H1 (cell line): ENCODE measurements around the gene ALDH1L2. TPM values are rescaled to one million over a fixed set of nuclear protein-coding genes. Genes with fewer than 3 reads are reported as not detected.
"Not testable (repeated sequence)": the region's sequence is repeated elsewhere in the genome, so short reads cannot be mapped to it uniquely, and the experiment has no call there.

ENCODE experiments used
- CTCF ChIA-PET: fragments of 300-600 bp; sonication (Branson Sonifier 250); formaldehyde crosslinking; loops from one replicate; lab custom pipeline; 2021; ENCODE audit not compliant: partially characterized antibody; lab: Charles Lee
- POLR2A ChIA-PET: fragments of 300-600 bp; sonication (Branson Sonifier 250); formaldehyde crosslinking; loops from one replicate; lab custom pipeline; 2021; ENCODE audit warnings: inconsistent platforms; ENCODE audit not compliant: partially characterized antibody; lab: Charles Lee
- DNase-seq, 2 experiments: peaks; one replicate each; pipeline versions ENCODE4 v3.0.0 to v3.0.0-alpha.2; 2010 to 2022; ENCODE audit warnings: low spot score in 2 of 2, low read depth in 1 of 2, mixed read lengths in 1 of 2
- FAIRE-seq: peaks from 2 replicates; lab custom pipeline; 2011; peaks lifted over from hg19 to GRCh38; lab: Jason Lieb, UNC
- H2AFZ ChIP-seq: 2 replicates; pipeline ENCODE4 v1.8.1; 2012; ENCODE audit warnings: low read length, inconsistent platforms
- H2AK5ac ChIP-seq: 2 replicates; pipeline ENCODE4 v1.6.1; 2013; ENCODE audit warnings: low read depth, low read length
- H2BK120ac ChIP-seq: replicated peaks from 2 replicates; pipeline ENCODE3; 2013; ENCODE audit warnings: low read depth, low read length, inconsistent platforms
- H2BK12ac ChIP-seq: 2 replicates; pipeline ENCODE4 v1.6.1; 2013; ENCODE audit warnings: low read depth, low read length
- H2BK15ac ChIP-seq: 2 replicates; pipeline ENCODE4 v1.6.1; 2013; ENCODE audit warnings: low read length
- H2BK20ac ChIP-seq: 2 replicates; pipeline ENCODE4 v1.6.1; 2013; ENCODE audit warnings: low read length
- H2BK5ac ChIP-seq: 2 replicates; pipeline ENCODE4 v1.6.1; 2013; ENCODE audit warnings: low read depth, low read length
- H3K14ac ChIP-seq: 2 replicates; pipeline ENCODE4 v1.6.1; 2013; ENCODE audit warnings: inconsistent platforms; ENCODE audit not compliant: insufficient read length
- H3K18ac ChIP-seq: 2 replicates; pipeline ENCODE4 v1.6.1; 2013; ENCODE audit warnings: low read length; ENCODE audit errors: extremely low read depth
- H3K23ac ChIP-seq: 2 replicates; pipeline ENCODE4 v1.6.1; 2013; ENCODE audit warnings: inconsistent platforms; ENCODE audit not compliant: insufficient read length
- H3K23me2 ChIP-seq: 2 replicates; pipeline ENCODE4 v1.6.1; 2013; ENCODE audit warnings: low read depth, low read length
- H3K27ac ChIP-seq: 2 replicates; pipeline ENCODE4 v1.6.1; 2011; ENCODE audit warnings: low read depth, low read length, inconsistent platforms
- H3K27me3 ChIP-seq, 4 experiments: replicated peaks in 1 of 4; 1 replicate in 1 of 4; 2 replicates in 3 of 4; pipeline versions ENCODE4 v1.6.1 to v1.8.1; 2011 to 2013; ENCODE audit warnings: low read length in 3 of 4, mild to moderate bottlenecking in 3 of 4, inconsistent platforms in 2 of 4, mixed read lengths in 2 of 4, moderate library complexity in 1 of 4; ENCODE audit not compliant: control insufficient read depth in 3 of 4, insufficient read depth in 3 of 4; ENCODE audit errors: extremely low read depth in 1 of 4
- H3K36me3 ChIP-seq, 4 experiments: 2 replicates each; pipeline versions ENCODE4 v1.6.1 to v1.8.1; 2011 to 2013; ENCODE audit warnings: mild to moderate bottlenecking in 4 of 4, low read length in 3 of 4, moderate library complexity in 2 of 4, control low read depth in 1 of 4, inconsistent platforms in 1 of 4; ENCODE audit not compliant: insufficient read depth in 4 of 4, control insufficient read depth in 2 of 4
- H3K4ac ChIP-seq: replicated peaks from 2 replicates; pipeline ENCODE3; 2013; ENCODE audit warnings: low read length, low read depth, mixed read lengths, inconsistent platforms; ENCODE audit not compliant: insufficient read length
- H3K4me1 ChIP-seq, 4 experiments: replicated peaks in 1 of 4; 1 replicate in 1 of 4; 2 replicates in 3 of 4; pipeline versions ENCODE4 v1.6.1 to v1.8.1; 2011 to 2013; ENCODE audit warnings: low read length in 3 of 4, inconsistent platforms in 2 of 4, mixed read lengths in 1 of 4; ENCODE audit not compliant: insufficient read depth in 4 of 4, control insufficient read depth in 3 of 4
- H3K4me2 ChIP-seq, 2 experiments: 2 replicates each; pipeline versions ENCODE4 v1.6.1 to v1.8.1; 2011 to 2013; ENCODE audit warnings: low read depth in 2 of 2, low read length in 2 of 2, control low read depth in 1 of 2, inconsistent platforms in 1 of 2, mild to moderate bottlenecking in 1 of 2; ENCODE audit not compliant: insufficient read depth in 1 of 2
- H3K4me3 ChIP-seq, 4 experiments: fragments of 200-600, 300-600 bp in 1 of 4; sonication (generic), shearing (Covaris generic), sonication (Bioruptor Twin) in 1 of 4; 2 replicates each; pipeline versions ENCODE4 v1.5.1 to v1.8.1; 2011 to 2016; ENCODE audit warnings: low read length in 4 of 4, low read depth in 3 of 4, control low read depth in 2 of 4, inconsistent platforms in 2 of 4, mild to moderate bottlenecking in 2 of 4, mixed read lengths in 1 of 4, moderate library complexity in 1 of 4; ENCODE audit not compliant: insufficient read depth in 2 of 4; ENCODE audit errors: extremely low read depth in 1 of 4
- H3K56ac ChIP-seq: replicated peaks from 2 replicates; pipeline ENCODE3; 2013; ENCODE audit warnings: low read depth, mild to moderate bottlenecking, mixed read lengths, low read length, inconsistent platforms; ENCODE audit not compliant: insufficient read length
- H3K79me1 ChIP-seq: 2 replicates; pipeline ENCODE4 v1.6.1; 2013; ENCODE audit warnings: low read depth, low read length, control low read depth
- H3K79me2 ChIP-seq, 2 experiments: 2 replicates each; pipeline versions ENCODE4 v1.6.1 to v1.8.1; 2012 to 2013; ENCODE audit warnings: low read length in 2 of 2, mild to moderate bottlenecking in 2 of 2, inconsistent platforms in 1 of 2; ENCODE audit not compliant: insufficient read depth in 2 of 2, control insufficient read depth in 1 of 2
- H3K9ac ChIP-seq, 4 experiments: replicated peaks in 1 of 4; 1 replicate in 1 of 4; 2 replicates in 3 of 4; pipeline versions ENCODE4 v1.6.1 to v1.8.1; 2011 to 2013; ENCODE audit warnings: low read depth in 3 of 4, low read length in 3 of 4, control low read depth in 2 of 4, mild to moderate bottlenecking in 2 of 4, moderate library complexity in 2 of 4, inconsistent platforms in 1 of 4; ENCODE audit errors: extremely low read depth in 1 of 4
- H3K9me3 ChIP-seq, 2 experiments: 2 replicates each; pipeline versions ENCODE4 v1.6.1 to v1.8.1; 2012 to 2013; ENCODE audit warnings: mild to moderate bottlenecking in 2 of 2, moderate library complexity in 2 of 2, control low read depth in 1 of 2, inconsistent platforms in 1 of 2, low read depth in 1 of 2, low read length in 1 of 2, mixed read lengths in 1 of 2; ENCODE audit not compliant: insufficient read depth in 2 of 2
- H4K20me1 ChIP-seq, 2 experiments: replicated peaks in 1 of 2; 2 replicates each; pipeline versions ENCODE3 to v1.8.1; 2011 to 2013; ENCODE audit warnings: inconsistent platforms in 2 of 2, low read length in 2 of 2, mild to moderate bottlenecking in 1 of 2; ENCODE audit not compliant: insufficient read depth in 2 of 2, control insufficient read depth in 1 of 2
- H4K5ac ChIP-seq: 2 replicates; pipeline ENCODE4 v1.6.1; 2013; ENCODE audit warnings: low read length, low read depth, mixed read lengths, inconsistent platforms; ENCODE audit not compliant: insufficient read length
- H4K8ac ChIP-seq: 2 replicates; pipeline ENCODE4 v1.8.0; 2013; ENCODE audit warnings: mild to moderate bottlenecking, moderate library complexity, low read length, inconsistent platforms; ENCODE audit not compliant: insufficient read depth; ENCODE audit errors: extremely low read depth
- H4K91ac ChIP-seq: replicated peaks from 2 replicates; pipeline ENCODE3; 2013; ENCODE audit warnings: low read length, mixed read lengths, inconsistent platforms; ENCODE audit not compliant: insufficient read length
- SP1 ChIP-seq: IDR thresholded peaks from 2 replicates; pipeline ENCODE4 v1.6.1; 2011; ENCODE audit warnings: low read depth, low read length
- WGBS, 2 experiments: shearing (Covaris generic) in 1 of 2; methylation state at CpG; one replicate each; pipeline versions ENCODE4 v1.1.6 to v1.1.7; 2013 to 2015; ENCODE audit warnings: low lambda C conversion rate in 2 of 2, mixed read lengths in 2 of 2, inconsistent platforms in 1 of 2, low coverage in 1 of 2, missing lambda C conversion rate in 1 of 2; ENCODE audit not compliant: insufficient replicate concordance in 2 of 2, insufficient coverage in 1 of 2, insufficient read length in 1 of 2; ENCODE audit errors: extremely low coverage in 1 of 2, missing lambda C conversion rate in 1 of 2; 5-methylcytosine and 5-hydroxymethylcytosine counted together
- polyA plus RNA-seq, 7 experiments: library from polyadenylated mRNA; depleted of rRNA in 3 of 7; stranded (reverse) in 5 of 7; unstranded in 2 of 7; fragments of >200 nt in 5 of 7; fragments of 200-250 nt in 2 of 7; gene quantifications; 1 replicate in 5 of 7; 2 replicates in 1 of 7; 4 replicates in 1 of 7; pipeline versions ENCODE4 v1.2.1 to v1.2.3, GENCODE V29; 2011 to 2013; ENCODE audit warnings: missing spikeins in 2 of 7, mixed read lengths in 2 of 7
- total RNA-seq: library from RNA; stranded (reverse); fragmentation: NEBNext Ultra II Directional; extraction: Animal tissue kit (Norgen Biotek cat#: 25700); gene quantifications from 2 replicates; pipeline ENCODE4 v1.2.1, GENCODE V29; 2021

Gene ALDH1L2
- total and polyA plus RNA-seq, 2 of the 8 experiments (the other 6 are each of a cell fraction or from before 2014, with no cell fraction given), result 3.7 to 7.2 TPM

- no peak for TF ChIP-seq SP1
These were observed 99.1 kb downstream of the ALDH1L2 start (continued) for GRCh38 chr12:104985206-104985605.

- not testable (repeated sequence) for H3K4me3 ChIP-seq
These were observed 106.6 kb downstream of the ALDH1L2 start for GRCh38 chr12:104977688-104978087.

More at GRCh38 chr12:104977688-104978087, 106.6 kb downstream of the ALDH1L2 start:
- H3K36me3 ChIP-seq, H4K5ac ChIP-seq, H3K4me2 ChIP-seq, H3K4ac ChIP-seq, H3K23ac ChIP-seq, H3K9me3 ChIP-seq, H3K56ac ChIP-seq, H2BK20ac ChIP-seq, H3K27me3 ChIP-seq, H3K18ac ChIP-seq, H3K79me1 ChIP-seq, H4K8ac ChIP-seq, H2BK12ac ChIP-seq, H2BK120ac ChIP-seq, DNase-seq, H3K14ac ChIP-seq, H2AFZ ChIP-seq, H3K9ac ChIP-seq, H4K20me1 ChIP-seq, H3K4me1 ChIP-seq, H4K91ac ChIP-seq, H3K27ac ChIP-seq, H3K23me2 ChIP-seq, FAIRE-seq, H2AK5ac ChIP-seq, POLR2A ChIA-PET, H2BK15ac ChIP-seq, H2BK5ac ChIP-seq, H3K79me2 ChIP-seq: not testable (repeated sequence)
- CTCF ChIA-PET, result interaction anchor here (0.9 to 2.2 kb wide), 7 partner anchors 8 to 52 kb away, joined by 3 to 10 read pairs (median 6); partner anchors contain the start of gene NOPCHAP1
- WGBS, 2 experiments, result 84% methylated on average over 15 of the region's 15 CpGs; no CpG with 5 or more reads in 1 of the 2 experiments
